Calu3 (cell line): ENCODE measurements around the gene MT1E. TPM values are rescaled to one million over a fixed set of nuclear protein-coding genes. Genes with fewer than 3 reads are reported as not detected.

Source experiments
- BruUV-seq: library from RNA; stranded (reverse); fragments of 400-500 nt; replicated peaks from 2 replicates; lab custom pipeline; 2021; lab: Mats Ljungman, UMichigan
- CTCF ChIA-PET: fragments of 300-600 bp; sonication (Branson Sonifier 250); formaldehyde crosslinking; loops from one replicate; lab custom pipeline; 2022; ENCODE audit warnings: antibody characterized with exemption; lab: Charles Lee
- DNase-seq: peaks from one replicate; pipeline ENCODE4 v3.0.0; 2022
- H3K27ac Mint-ChIP-seq: one replicate; pipeline ENCODE4 v1.8.0; 2022; ENCODE audit warnings: mixed read lengths; ENCODE audit not compliant: unreplicated experiment
- H3K27me3 Mint-ChIP-seq: one replicate; pipeline ENCODE4 v1.8.0; 2022; ENCODE audit warnings: mixed read lengths; ENCODE audit not compliant: unreplicated experiment
- H3K36me3 Mint-ChIP-seq: one replicate; pipeline ENCODE4 v1.8.0; 2022; ENCODE audit warnings: mild to moderate bottlenecking, moderate library complexity, mixed read lengths; ENCODE audit not compliant: insufficient read depth, unreplicated experiment
- H3K4me1 Mint-ChIP-seq: one replicate; pipeline ENCODE4 v1.8.0; 2022; ENCODE audit warnings: mild to moderate bottlenecking, low read depth, mixed read lengths; ENCODE audit not compliant: unreplicated experiment
- H3K4me3 Mint-ChIP-seq: one replicate; pipeline ENCODE4 v1.8.0; 2022; ENCODE audit warnings: mild to moderate bottlenecking, low read depth, moderate library complexity, mixed read lengths; ENCODE audit not compliant: unreplicated experiment
- H3K9me3 Mint-ChIP-seq: one replicate; pipeline ENCODE4 v1.8.0; 2022; ENCODE audit warnings: low read depth, mixed read lengths; ENCODE audit not compliant: unreplicated experiment
- intact Hi-C: fragments of 100-400 bp; cut with micrococcal nuclease; formaldehyde crosslinking; loops from one replicate; pipeline ENCODE4 v1.10.0; 2022; ENCODE audit not compliant: unreplicated experiment
- total RNA-seq: library from RNA; stranded (reverse); gene quantifications from 2 replicates; pipeline ENCODE4 v1.2.3, GENCODE V29; 2022
- TF ChIP-seq, protein P1 (sequence below): fragments of 200-600 bp; IDR thresholded peaks from one replicate; pipeline ENCODE4 v1.8.0; 2022; ENCODE audit warnings: antibody characterized with exemption; ENCODE audit not compliant: unreplicated experiment

MT1E gene
- total RNA-seq, 1 experiment from 2014 or later: not detected

DNA sequence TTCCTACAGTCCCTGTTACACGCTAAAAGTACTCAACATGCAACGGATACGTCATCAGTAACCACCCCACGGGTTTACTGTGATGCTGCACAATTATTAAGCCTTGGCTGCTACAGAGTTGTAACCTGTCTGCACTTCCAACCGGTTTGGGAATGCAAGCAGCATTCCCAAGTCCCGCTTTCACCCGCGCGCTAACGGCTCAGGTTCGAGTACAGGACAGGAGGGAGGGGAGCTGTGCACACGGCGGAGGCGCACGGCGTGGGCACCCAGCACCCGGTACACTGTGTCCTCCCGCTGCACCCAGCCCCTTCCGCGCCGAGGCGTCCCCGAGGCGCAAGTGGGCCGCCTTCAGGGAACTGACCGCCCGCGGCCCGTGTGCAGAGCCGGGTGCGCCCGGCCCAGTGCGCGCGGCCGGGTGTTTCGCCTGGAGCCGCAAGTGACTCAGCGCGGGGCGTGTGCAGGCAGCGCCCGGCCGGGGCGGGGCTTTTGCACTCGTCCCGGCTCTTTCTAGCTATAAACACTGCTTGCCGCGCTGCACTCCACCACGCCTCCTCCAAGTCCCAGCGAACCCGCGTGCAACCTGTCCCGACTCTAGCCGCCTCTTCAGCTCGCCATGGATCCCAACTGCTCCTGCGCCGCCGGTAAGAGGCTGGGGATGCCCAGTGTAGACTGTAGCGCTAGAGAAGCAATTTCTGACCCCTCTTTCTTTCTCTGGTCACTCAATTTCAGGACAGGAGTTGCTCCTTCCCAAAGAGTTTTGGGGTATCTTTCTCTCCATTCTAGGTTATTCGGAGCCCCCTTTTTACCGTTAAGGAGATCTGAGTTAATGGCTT lies 17.3 kb upstream of the MT1E start, which contains the start of gene MT2A:
Gene MT2A, plus strand, starts transcription at position 542 of the 833 bp plus-strand sequence. Its CDS starts 72 bp downstream, at position 614.
- intact Hi-C loops: no loop called here
- H3K4me3 Mint-ChIP-seq: peak within 1 kb of the TSS; percentile 80
- H3K27me3 Mint-ChIP-seq: no peaks in the 10 kb centered on the region
- peak within 1 kb of the TSS; percentile 6 for H3K27ac Mint-ChIP-seq
- H3K36me3 Mint-ChIP-seq: peaks cover 18% of the 10 kb centered on the region
- BruUV-seq: no TSS peak
- H3K9me3 Mint-ChIP-seq: no peaks in the 10 kb centered on the region
- H3K4me1 Mint-ChIP-seq: peaks cover 40% of the 10 kb centered on the region
- CTCF ChIA-PET: interaction anchor here (0.6 to 2.1 kb wide), 7 partner anchors 7 to 94 kb away, joined by 3 to 9 read pairs (median 6); partner anchors contain the start of genes MT1E and MT1M
- TF ChIP-seq, protein P1, sequence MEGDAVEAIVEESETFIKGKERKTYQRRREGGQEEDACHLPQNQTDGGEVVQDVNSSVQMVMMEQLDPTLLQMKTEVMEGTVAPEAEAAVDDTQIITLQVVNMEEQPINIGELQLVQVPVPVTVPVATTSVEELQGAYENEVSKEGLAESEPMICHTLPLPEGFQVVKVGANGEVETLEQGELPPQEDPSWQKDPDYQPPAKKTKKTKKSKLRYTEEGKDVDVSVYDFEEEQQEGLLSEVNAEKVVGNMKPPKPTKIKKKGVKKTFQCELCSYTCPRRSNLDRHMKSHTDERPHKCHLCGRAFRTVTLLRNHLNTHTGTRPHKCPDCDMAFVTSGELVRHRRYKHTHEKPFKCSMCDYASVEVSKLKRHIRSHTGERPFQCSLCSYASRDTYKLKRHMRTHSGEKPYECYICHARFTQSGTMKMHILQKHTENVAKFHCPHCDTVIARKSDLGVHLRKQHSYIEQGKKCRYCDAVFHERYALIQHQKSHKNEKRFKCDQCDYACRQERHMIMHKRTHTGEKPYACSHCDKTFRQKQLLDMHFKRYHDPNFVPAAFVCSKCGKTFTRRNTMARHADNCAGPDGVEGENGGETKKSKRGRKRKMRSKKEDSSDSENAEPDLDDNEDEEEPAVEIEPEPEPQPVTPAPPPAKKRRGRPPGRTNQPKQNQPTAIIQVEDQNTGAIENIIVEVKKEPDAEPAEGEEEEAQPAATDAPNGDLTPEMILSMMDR: no peak
- DNase-seq: peak; percentile 95

DNA sequence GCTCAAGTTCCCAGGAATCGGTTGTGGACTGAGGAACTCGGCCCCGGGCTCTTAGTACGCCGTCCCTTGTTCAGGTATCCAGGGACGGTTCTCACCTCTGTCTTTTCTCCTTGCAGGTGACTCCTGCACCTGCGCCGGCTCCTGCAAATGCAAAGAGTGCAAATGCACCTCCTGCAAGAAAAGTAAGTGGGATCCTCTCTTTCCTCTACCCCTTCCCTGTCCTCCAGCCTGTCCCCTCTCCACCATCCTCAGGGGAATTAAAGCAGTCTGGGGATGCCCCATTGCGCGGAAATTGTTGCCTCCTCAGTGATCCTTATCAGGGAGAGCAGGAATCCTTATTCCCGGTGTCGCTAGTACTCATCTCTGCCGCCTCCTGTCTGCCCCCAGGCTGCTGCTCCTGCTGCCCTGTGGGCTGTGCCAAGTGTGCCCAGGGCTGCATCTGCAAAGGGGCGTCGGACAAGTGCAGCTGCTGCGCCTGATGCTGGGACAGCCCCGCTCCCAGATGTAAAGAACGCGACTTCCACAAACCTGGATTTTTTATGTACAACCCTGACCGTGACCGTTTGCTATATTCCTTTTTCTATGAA lies 16.6 kb upstream of the MT1E start:
- intact Hi-C loops: no loop called here
- DNase-seq: no peak
- peaks cover 18% of the 10 kb centered on the region for H3K36me3 Mint-ChIP-seq
- peak overlapping the region; percentile 6 for H3K27ac Mint-ChIP-seq
- H3K4me1 Mint-ChIP-seq: peaks cover 44% of the 10 kb centered on the region
- no peaks in the 10 kb centered on the region for H3K27me3 Mint-ChIP-seq
- TF ChIP-seq, protein P1: no peak
- peak overlapping the region; percentile 80 for H3K4me3 Mint-ChIP-seq
- H3K9me3 Mint-ChIP-seq: no peaks in the 10 kb centered on the region
- BruUV-seq: TSS peak; percentile 99
- CTCF ChIA-PET: interaction anchor here (0.6 to 2.1 kb wide), 8 partner anchors 8 to 95 kb away, joined by 3 to 9 read pairs (median 5); partner anchors contain the start of genes MT1E and MT1M

DNA sequence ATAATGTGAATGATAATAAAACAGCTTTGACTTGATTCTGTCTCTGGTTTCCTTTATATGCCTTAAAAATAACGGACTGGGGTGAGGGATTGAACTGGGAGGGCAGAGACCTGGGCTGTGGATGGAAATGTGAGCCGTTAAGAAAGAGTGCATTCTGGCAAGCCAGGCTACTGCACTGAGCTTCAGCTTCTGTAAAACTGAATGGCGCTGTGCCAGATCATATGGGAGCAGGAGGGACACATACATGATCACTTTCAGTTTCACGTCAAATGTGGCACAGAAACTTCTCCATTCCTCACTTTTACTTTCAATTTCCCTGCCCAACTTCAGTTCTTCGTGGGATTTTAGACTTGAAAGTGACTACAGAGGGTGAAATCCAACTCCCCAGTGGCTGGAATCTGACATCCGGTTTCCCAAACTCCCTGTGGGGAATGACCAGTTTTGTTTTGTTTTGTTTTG lies 16.1 kb upstream of the MT1E start:
- Mint-ChIP-seq H3K36me3 (peaks cover 18% of the 10 kb centered on the region), H3K4me1 (peaks cover 49% of the 10 kb centered on the region), H3K9me3 (no peaks in the 10 kb centered on the region), H3K27me3 (no peaks in the 10 kb centered on the region), H3K27ac (peak overlapping the region; percentile 6), H3K4me3 (peak overlapping the region; percentile 80)
- intact Hi-C loops: no loop called here
- BruUV-seq: no TSS peak
- TF ChIP-seq, protein P1: no peak
- DNase-seq: peak; percentile 52
- CTCF ChIA-PET: interaction anchor here (0.7 to 2.1 kb wide), 5 partner anchors 8 to 98 kb away, joined by 3 to 9 read pairs (median 3); no protein-coding TSS in a partner anchor

DNA sequence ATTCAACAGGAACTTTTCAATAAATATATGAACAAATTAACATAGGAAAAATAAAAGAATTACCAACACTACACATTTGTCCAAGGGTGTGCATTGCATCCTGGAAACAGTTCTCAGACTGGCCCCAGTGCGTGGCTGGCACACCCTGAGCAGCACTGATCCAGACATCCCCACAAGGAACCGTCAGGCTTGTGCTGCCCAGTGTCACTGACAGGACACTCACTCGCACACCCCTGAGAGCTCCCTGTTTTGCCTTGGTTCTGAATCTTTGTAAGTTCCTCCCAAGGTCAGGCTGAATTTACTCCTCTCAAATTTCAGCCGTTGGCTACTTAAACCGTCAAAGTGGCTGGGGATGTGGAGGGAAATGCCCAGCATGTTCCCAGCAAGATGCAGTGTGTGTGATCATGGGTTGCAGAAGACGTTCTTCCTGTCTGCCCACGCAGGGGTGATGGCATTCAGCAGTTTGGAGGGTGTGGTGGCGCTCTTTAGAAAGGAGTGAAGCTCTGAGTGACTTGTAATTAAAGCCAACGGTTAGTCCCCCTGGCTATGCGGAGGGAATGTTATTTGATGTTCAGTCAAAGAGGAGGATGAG lies 15.5 kb upstream of the MT1E start:
- Mint-ChIP-seq H3K27ac (peak overlapping the region; percentile 49), H3K4me1 (peaks cover 55% of the 10 kb centered on the region), H3K27me3 (no peaks in the 10 kb centered on the region), H3K9me3 (no peaks in the 10 kb centered on the region), H3K4me3 (peak overlapping the region; percentile 80), H3K36me3 (peaks cover 18% of the 10 kb centered on the region)
- CTCF ChIA-PET: interaction anchor here (1.1 to 2.1 kb wide), 2 partner anchors 9 to 97 kb away, joined by 3 to 6 read pairs; no protein-coding TSS in a partner anchor
- TF ChIP-seq, protein P1: no peak
- intact Hi-C loops: no loop called here
- no peak for DNase-seq
- BruUV-seq: no TSS peak
